Measurements from ENCODE around the gene CASK.

The CASK gene

GRCh38 chrX:41827886-41828285 lies 95.5 kb downstream of the CASK start:
- no peak for DNase-seq

DNA sequence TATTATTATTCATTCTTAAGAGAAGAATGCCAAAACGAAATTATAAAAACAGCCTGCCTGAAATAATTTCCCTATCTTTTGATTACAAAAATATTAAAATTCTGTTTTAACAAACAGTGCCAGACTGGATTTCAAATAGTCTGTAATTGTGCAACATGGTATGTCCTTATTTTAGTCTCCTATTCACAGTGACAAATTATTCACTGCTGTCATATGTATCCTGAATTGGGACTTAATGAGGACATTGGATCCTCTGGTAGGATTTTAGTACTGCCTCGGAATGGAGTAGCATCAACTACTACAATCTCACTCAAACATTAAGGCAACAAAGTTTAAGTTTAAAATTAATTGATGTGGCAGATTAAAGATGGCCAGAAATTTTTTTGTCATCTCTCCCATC lies 97.6 kb downstream of the CASK start:
- DNase-seq: no peak

DNA sequence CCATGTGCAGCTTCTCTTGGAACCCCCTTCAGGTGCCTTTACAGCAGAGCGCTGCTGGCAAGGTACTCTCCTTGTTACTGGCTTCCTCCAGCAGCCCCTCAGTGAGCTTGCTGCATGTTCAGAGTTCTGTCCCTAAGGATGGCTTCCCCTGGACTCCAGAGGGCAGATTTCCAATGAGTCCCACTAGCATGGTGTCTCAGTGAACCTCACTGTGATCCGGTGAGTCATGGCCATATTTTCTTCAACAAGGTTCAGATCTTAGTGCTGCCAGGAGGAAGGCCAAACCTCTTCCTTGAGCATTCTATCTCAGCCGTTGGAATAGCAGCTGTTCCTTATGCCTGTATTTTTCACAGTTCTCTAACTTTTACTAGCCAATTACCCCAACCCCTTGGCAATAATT lies 98.8 kb downstream of the CASK start:
- DNase-seq: no peak

GRCh38 chrX:41823402-41823801 lies 100.0 kb downstream of the CASK start:
- no peak for DNase-seq

DNA sequence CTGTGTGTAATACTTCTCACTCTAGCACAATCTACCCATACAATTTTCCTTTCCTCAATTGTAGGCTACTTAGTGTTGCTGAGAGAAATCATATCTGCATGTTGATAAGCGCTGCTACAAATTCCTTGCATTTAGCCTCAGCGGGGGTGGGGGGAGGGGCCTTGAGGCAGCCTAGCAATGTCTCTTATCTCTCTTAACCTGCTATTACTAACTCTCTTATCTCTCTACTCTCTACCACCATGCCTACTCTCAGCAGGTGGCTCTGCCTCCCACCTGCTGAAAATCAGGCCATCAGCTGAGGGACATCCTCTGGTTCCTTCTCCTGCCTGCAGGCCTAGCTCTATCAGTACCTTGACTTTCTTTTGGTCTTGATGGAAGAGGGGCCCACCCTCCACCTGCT lies 100.5 kb downstream of the CASK start:
- no peak for DNase-seq

DNA sequence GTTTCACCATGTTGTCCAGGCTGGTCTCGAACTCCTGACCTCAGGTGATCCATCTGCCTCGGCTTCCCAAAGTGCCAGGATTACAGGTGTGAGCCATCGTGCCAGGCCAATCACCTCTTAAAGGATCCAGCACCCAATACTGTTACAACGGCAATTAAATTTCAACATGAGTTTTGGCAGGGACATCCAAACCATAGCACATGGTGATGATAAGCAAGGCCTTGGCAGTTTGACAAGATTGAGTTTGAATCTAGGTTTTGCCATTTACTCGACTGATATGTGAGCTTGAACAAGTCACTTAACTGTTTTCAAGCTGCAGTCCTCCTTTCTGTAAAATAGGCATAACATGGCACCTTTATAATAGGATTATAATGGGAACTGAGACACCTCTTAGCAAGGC lies 115.3 kb downstream of the CASK start:
- DNase-seq: no peak

DNA sequence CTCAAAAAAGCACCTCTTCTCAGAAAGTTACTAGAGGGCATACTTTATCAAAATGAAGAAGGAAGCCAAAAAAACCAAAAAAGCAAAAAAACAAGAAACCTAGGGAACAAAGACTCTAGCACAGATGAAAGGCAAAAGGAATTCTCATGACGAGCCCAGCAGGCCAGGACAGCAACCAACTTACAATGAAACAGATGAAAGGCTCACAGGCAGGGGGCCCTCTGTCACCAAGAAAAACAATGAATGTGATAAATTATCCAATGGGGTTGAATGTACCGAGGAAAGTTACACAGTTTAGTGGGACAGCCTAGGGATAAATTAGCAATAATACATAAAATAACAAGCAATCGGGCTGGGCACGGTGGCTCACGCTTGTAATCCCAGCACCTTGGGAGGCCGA lies 120.4 kb downstream of the CASK start:
- DNase-seq: no peak

DNA sequence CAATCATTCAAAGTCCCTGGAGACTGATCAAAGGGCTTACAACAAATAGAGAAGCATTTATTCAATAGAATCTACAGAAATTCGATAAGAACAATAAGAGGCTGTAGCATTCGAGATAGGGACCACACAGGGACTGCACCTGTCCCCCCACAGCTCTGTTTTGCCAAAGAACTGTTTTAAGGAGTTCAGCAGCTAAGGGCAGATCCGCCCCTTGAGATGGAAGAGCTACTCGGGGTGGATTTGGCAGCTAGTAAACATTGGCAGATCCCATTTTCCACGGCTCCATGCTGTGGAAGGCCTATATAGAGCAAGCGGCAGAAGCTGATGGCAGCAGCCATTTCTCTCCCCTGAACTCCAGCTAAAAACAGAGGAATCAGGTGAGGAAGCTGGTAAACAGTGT lies 123.7 kb downstream of the CASK start:
- no peak for DNase-seq

DNA sequence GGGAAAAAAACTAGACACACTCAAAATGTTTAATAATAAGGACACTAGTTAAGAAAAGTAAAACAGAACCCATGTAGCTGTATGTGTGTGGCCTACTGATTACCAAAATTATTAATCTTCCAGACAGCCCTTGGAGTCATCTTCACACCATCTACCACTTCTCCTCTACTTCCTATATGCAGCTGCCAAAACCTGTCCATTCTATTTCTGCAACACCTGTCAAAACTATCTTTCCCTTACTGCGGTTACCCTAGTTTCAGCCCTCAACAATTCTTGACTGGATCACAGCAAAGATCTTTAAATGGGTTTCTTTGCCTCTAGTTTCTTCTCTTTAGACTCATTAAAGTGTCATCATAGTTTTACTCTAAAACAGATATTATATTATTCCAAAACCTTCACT lies 126.8 kb downstream of the CASK start:
- DNase-seq: no peak

DNA sequence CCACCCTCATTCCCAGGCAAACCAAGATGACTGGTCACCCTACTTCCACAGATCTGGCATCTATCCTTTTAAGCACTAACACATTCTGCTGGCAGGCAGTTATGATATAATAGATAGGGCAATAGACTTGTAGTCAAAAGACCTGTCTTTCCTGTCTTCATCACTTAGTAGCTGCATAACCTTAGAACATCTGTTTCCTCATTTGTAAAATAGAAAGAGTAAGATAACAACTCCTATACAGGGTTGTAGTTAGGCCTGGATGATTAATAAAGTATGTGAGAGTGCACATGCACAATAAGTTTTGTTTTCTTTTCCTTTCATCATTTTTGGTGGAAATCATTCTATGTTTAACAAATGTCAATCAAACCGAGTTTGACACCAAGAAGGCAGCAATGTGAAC lies 127.3 kb downstream of the CASK start:
- no peak for DNase-seq

GRCh38 chrX:41789374-41789773 lies 134.0 kb downstream of the CASK start:
- DNase-seq: no peak

DNA sequence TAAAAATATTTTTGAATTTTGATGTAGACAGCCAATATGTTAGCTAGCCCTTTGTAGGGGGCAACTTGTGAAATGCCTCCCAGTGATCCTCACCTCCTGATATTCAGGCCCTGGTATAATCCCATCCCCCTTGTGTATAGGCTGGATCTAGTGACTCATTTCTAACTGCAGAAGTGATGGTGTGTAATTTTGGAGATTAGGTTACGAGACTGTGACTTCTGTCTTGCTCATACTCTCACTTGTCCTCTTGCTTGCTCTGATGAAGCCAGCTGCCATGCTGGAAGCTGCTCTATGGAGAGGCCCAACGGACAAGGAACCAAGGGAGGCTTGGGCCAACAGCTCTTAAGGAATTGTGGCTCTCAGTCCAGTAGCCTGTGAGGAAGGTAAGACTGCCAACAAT lies 137.7 kb downstream of the CASK start:
- no peak for DNase-seq

- DNase-seq: no peak
These were observed 141.9 kb downstream of the CASK start for GRCh38 chrX:41781500-41781899.

DNA sequence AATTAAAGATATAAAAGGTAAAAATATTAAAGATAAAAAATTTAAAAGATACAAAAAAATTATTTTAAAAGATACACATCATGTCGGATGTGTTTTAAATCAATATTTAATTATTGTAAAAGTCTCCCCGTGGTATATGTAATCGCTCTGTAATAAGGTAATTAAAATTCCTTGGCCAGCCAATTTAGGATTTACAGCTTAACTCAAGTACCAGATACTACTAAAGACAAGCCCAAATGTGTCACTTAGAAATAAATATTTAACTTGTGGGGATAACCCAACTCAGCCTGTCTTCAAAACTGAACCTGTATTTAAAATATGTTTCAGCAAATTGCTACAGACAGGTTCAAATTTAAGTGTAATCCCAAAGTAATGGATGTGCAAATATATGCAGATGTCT lies 143.4 kb downstream of the CASK start:
- DNase-seq: no peak

GRCh38 chrX:41779030-41779564 lies 144.3 kb downstream of the CASK start:
- peak; percentile 7 for DNase-seq

DNA sequence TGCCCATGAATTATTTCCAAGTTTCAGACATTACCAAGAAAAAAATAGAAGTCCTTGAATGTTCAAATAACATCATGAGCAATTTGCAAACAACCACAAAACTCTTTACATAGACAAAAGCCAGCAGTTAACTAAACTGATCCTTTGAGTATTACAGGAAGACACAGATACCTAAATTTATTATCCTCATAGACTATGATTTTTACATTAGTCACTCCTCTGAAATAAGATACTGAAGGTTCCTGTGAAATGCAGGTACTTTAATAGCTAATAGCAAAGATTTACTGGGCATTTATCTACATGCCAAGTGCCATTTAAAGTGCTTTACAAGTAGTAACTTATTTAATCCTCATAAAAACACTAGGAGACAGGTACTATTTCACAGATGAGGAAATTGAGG lies 161.7 kb downstream of the CASK start:
- DNase-seq: no peak

DNA sequence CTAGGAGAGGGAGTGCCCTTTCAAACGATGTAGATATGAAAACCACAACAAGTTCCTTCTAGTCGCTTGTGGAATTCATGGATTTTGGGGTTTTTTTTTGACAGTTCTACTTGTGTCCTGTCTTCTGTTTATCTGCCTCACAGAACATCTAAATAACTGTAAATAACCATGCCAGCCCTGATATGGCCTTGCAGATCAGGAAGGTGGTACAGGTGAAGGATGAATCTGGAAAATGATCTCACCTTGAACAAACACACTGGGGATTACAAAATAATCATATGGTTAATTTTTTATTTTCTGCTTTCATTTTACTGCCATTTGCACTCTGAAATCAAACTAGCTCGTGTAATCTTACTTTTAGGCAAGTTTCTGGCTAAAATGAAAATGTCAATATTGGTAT lies 162.2 kb downstream of the CASK start:
- DNase-seq: no peak

GRCh38 chrX:41759817-41760216 lies 163.5 kb downstream of the CASK start:
- DNase-seq: no peak

GRCh38 chrX:41758401-41758800 lies 165.0 kb downstream of the CASK start:
- DNase-seq: no peak

- DNase-seq: no peak
These were observed 172.6 kb downstream of the CASK start for GRCh38 chrX:41750716-41751115.

- no peak for DNase-seq
These were observed 183.5 kb downstream of the CASK start for GRCh38 chrX:41739871-41740270.

DNA sequence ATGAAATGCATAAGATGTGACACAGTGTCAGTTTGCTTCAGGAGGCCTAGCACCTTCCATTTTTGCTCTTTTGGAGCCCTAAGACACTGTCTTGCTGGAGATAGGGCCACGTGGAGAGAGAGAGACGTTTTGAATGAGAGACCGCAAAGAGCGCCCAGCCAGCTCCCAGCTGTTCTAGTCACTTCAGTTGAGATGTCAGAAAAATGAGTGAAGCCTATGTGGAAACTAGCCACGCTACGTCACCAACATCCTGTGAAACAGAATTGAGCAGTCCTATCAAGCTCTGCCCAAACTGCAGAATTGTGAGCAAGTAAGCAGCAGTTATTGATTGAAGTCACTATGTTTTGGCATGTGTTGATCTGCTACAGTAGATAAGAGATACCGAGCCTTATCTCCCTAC lies 186.3 kb downstream of the CASK start:
- no peak for DNase-seq

GRCh38 chrX:41734530-41734929 lies 188.8 kb downstream of the CASK start:
- no peak for DNase-seq

GRCh38 chrX:41733939-41734338 lies 189.4 kb downstream of the CASK start:
- DNase-seq: no peak

GRCh38 chrX:41732260-41732659 lies 191.1 kb downstream of the CASK start:
- DNase-seq: no peak

DNA sequence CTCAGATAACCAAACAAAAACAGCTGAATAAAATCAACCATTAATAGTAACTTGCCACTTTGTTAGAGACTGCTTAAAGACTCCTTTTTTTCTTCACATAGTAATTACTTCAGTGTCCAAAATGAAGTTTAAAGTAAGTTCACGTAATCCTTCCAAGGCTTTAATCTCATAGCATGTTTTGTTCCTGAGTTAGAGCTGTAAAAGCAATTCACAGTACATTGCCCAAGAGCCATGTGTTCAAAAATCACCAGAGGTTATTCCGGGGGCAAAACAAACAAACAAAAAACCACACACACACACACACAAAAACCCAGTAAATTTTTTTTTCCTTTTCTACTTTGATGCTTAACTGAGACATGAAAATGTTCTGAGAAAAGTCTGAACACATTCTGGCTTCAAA lies 193.3 kb downstream of the CASK start:
- DNase-seq: no peak

All from amniotic stem cell (primary cell).